ENCODE results near the gene ZNF20.

The ZNF20 gene

DNA sequence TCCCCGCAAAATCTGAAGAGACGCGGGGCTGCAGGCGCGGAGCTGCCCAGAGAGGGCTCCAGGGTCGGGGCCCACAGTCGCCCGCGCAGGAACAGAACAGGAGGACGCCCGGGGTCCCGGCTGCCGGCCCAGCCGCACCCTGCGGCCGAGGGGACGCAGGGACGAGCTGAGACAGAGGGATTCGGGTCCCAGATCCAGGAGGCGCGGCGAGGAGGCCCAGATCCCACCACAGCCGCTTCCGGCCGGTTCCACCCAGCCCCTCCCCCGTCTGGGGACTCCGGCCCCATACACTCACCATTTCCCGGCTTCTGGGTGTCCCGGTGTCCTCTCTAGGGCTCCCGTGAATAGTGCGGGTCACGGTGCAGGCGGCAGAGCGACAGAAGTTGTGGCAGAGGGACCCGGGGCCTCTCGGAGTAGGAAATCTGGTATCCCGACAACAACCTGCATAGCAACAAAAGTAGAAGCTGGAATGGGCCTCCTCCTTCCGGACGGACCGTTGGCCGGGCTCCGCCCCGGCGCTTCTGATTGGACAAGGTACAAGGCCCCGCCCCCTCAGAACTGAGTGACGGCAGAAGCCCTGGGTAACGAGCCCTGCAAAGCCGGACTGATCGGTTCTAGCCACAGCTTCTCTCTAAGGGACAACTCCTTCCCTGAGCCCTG is at the start of gene ZNF20:
ZNF20 (minus strand) TSS at position 466 of the 660 bp plus-strand sequence; CDS start at position 298, 168 bp downstream.
- peak within 1 kb of the TSS; percentile 82 for H3K4me3 Mint-ChIP-seq
- peak within 1 kb of the TSS; percentile 72 for H3K27ac Mint-ChIP-seq
- peaks cover 23% of the 10 kb centered on the region for H3K4me1 Mint-ChIP-seq (ENCODE audit: low read depth)
- H3K9me3 Mint-ChIP-seq = peaks cover 18% of the 10 kb centered on the region
- peaks cover 31% of the 10 kb centered on the region for H3K36me3 Mint-ChIP-seq (ENCODE audit: low read depth)
- H3K27me3 Mint-ChIP-seq (ENCODE audit: low read depth) = no peaks in the 10 kb centered on the region

DNA sequence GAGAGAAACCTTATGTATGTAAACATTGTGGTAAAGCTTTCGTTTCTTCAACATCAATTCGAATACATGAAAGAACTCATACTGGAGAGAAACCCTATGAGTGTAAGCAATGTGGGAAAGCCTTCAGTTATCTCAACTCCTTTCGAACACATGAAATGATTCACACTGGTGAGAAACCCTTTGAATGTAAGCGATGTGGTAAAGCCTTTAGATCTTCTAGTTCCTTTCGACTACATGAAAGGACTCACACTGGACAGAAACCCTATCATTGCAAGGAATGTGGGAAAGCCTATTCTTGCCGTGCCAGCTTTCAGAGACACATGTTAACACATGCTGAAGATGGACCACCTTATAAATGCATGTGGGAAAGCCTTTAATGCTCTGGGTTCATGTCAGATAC is 47.5 kb upstream of the ZNF20 start:
- peaks cover 87% of the 10 kb centered on the region for H3K36me3 Mint-ChIP-seq (ENCODE audit: low read depth)
- no peak overlapping the region for H3K27ac Mint-ChIP-seq
- no peaks in the 10 kb centered on the region for H3K4me1 Mint-ChIP-seq (ENCODE audit: low read depth)
- peaks cover 83% of the 10 kb centered on the region for H3K9me3 Mint-ChIP-seq
- H3K4me3 Mint-ChIP-seq = no peak overlapping the region
- no peaks in the 10 kb centered on the region for H3K27me3 Mint-ChIP-seq (ENCODE audit: low read depth)

DNA sequence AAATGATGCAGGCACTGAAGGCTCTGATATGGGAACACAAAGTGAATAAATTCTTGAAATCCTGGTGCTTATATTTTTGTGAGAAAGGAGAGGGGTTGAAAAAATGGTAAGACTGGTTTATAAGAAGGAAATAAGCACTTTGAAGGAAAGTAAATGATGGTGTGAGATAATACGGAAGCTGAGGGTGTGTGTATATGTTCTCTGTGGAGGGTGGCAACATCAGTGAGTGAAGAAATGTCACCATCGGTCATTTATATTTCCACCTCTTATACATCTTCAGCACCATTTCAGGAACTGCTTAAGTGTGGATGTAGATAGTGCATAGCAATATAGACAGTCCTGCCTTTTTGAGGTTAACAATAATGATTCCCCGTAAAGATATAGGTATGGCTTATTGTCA is 40.2 kb upstream of the ZNF20 start:
- Mint-ChIP-seq H3K9me3 (peaks cover 67% of the 10 kb centered on the region), H3K27me3 (ENCODE audit: low read depth) (no peaks in the 10 kb centered on the region), H3K4me1 (ENCODE audit: low read depth) (no peaks in the 10 kb centered on the region), H3K36me3 (ENCODE audit: low read depth) (peaks cover 76% of the 10 kb centered on the region), H3K27ac (no peak overlapping the region), H3K4me3 (no peak overlapping the region)

DNA sequence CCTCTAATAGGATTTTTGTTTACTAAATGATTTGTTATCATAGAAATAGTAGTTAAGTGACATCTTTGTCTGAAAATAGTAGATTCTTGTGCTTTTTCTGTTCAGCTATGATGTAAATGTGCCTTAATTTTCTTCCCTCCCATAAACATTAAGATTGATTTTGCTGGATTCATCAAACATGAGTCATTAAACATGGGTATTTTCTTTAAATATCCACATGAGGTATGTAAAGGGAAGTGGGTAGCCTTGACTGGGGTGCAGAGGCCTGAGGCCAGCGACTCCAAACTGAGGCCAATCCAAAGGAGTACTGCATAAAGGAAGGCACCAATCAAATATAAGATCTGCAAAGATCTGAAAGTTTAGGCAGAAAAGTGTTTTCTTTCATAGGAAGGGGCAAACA is 26.5 kb upstream of the ZNF20 start:
- Mint-ChIP-seq H3K9me3 (peaks cover 10% of the 10 kb centered on the region), H3K27ac (peak overlapping the region; percentile 46), H3K4me1 (ENCODE audit: low read depth) (peaks cover 25% of the 10 kb centered on the region), H3K36me3 (ENCODE audit: low read depth) (peaks cover 50% of the 10 kb centered on the region), H3K4me3 (no peak overlapping the region), H3K27me3 (ENCODE audit: low read depth) (no peaks in the 10 kb centered on the region)

DNA sequence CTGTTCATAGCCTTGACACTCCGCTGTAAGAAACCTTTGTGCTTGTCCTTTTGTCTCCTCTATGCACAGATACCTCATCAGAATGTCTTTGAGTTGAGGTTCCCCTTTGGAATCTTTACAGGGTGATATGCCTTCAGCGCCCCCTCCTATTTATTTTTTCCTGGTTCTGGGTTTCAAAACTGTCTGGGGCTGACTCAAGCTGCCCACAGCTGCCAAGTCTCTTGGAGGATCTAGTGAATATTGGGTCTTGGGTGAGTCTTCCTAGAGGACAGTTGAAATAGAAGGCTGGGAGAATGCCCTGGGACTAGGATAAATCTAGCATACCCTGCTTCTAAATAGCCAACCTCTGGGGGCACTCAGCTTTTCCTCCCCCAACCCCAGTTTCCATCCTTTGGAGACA is 23.7 kb upstream of the ZNF20 start:
- Mint-ChIP-seq H3K4me1 (ENCODE audit: low read depth) (peaks cover 25% of the 10 kb centered on the region), H3K9me3 (peaks cover 2% of the 10 kb centered on the region)

DNA sequence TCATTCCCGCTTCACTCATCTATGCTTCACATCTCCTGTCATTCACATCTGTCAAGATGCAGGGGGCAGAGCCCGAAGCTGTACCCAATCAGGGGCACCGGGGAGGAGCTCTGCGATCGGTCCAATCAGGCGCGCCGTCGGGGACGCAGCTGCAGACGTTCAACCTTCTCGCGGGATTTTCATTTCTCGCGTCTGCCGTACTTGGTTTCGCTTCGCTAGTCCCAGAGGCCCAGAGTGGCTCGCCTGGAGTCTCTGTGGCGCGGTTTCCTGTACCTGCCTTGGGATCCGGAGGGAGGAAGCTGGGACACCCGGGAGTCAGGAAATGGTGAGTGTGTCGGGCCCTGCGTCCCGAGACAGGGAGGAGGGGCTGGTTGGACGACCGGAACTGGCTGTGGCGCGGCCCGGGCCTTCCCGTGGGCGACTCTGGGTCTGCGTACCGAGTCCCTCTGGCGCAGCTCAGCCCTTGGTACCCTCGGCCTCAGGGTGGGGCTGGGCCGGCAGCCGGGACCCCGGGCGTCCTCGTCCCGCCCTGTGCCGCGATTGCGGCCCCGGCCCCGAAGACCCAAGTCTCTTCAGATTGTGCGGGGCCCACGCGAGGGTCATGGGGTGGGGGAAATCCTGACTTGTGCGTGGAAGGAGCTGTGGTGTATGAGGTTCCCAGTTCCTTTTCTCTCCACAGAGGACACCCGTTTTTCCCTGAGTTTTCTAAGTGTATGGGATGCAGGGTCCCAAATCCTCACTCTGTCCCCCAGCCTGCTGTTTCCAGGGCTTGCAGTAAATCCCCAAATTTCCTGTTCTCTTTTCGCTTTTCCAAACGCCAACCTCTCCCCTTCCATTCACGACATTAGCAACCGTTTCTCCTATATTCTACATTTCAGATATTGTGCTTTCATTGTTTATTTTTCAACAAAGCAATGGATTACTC is 23.0 kb upstream of the ZNF20 start, which contains the start of gene ZNF136:
ZNF136 (plus strand) TSS at position 215 of the 925 bp plus-strand sequence; CDS start at position 323, 108 bp downstream.
- Mint-ChIP-seq H3K4me3 (peak within 1 kb of the TSS; percentile 97), H3K27me3 (ENCODE audit: low read depth) (no peaks in the 10 kb centered on the region), H3K27ac (peak within 1 kb of the TSS; percentile 94), H3K9me3 (no peaks in the 10 kb centered on the region), H3K36me3 (ENCODE audit: low read depth) (peaks cover 27% of the 10 kb centered on the region), H3K4me1 (ENCODE audit: low read depth) (peaks cover 25% of the 10 kb centered on the region)

More for the DNA sequence above, 23.7 kb upstream of the ZNF20 start:
- peak overlapping the region; percentile 94 for H3K27ac Mint-ChIP-seq
- peaks cover 33% of the 10 kb centered on the region for H3K36me3 Mint-ChIP-seq (ENCODE audit: low read depth)
- no peaks in the 10 kb centered on the region for H3K27me3 Mint-ChIP-seq (ENCODE audit: low read depth)
- H3K4me3 Mint-ChIP-seq = peak overlapping the region; percentile 97

DNA sequence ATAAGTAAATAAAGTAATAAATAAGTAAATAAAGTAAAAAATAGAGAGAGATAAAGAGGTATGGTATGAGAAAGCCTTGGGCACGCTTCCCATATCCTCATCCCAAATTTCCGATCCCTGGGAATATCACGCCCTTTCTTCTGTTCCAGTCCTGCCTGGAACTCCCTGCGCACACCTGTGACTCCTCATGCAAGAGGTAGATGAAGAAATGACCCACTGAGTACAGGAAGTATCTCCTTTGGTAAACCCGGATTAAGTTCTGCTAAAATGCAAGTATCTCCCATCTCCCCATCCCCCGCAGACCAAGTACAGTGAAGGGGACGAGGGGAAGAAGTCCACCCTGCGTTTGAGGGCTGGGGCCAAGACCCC is 22.3 kb upstream of the ZNF20 start:
- Mint-ChIP-seq H3K4me1 (ENCODE audit: low read depth) (peaks cover 25% of the 10 kb centered on the region), H3K36me3 (ENCODE audit: low read depth) (peaks cover 24% of the 10 kb centered on the region), H3K27ac (peak overlapping the region; percentile 93), H3K9me3 (no peaks in the 10 kb centered on the region), H3K27me3 (ENCODE audit: low read depth) (no peaks in the 10 kb centered on the region), H3K4me3 (peak overlapping the region; percentile 87)

DNA sequence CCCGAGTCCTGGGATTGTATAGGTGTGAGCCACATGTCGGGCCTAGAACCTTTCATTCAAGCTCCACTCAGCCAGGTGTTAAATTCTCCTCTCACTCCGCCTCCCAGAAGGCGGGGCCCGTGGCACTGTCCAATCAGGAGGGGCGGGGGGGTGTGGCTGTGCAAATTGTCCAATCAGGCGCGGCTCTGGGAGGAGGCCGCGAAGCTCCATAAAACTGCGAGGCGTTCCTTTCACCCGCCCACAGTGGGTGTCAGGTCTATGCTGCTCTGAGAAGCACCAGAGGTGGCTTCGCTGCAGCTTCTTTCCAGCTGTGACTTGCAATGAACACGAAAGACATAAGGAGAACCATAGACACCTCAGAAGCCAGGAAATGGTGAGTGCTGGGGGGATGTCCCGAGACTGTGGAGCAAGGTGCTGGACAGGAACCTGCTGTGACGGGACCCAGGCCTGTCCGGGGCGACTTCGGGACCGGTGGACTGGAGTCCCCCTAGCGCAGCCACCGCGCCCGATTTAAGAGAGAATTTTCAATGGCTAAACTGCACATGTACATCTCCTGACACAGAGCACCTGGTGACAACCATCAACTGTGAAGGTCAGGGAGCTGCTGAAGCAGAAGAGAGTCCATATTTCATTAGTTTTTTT is 19.7 kb upstream of the ZNF20 start:
- H3K27me3 Mint-ChIP-seq (ENCODE audit: low read depth) = peaks cover 3% of the 10 kb centered on the region
- H3K4me3 Mint-ChIP-seq = no peak overlapping the region
- H3K4me1 Mint-ChIP-seq (ENCODE audit: low read depth) = peaks cover 26% of the 10 kb centered on the region
- H3K36me3 Mint-ChIP-seq (ENCODE audit: low read depth) = peaks cover 10% of the 10 kb centered on the region
- no peaks in the 10 kb centered on the region for H3K9me3 Mint-ChIP-seq
- H3K27ac Mint-ChIP-seq = no peak overlapping the region

DNA sequence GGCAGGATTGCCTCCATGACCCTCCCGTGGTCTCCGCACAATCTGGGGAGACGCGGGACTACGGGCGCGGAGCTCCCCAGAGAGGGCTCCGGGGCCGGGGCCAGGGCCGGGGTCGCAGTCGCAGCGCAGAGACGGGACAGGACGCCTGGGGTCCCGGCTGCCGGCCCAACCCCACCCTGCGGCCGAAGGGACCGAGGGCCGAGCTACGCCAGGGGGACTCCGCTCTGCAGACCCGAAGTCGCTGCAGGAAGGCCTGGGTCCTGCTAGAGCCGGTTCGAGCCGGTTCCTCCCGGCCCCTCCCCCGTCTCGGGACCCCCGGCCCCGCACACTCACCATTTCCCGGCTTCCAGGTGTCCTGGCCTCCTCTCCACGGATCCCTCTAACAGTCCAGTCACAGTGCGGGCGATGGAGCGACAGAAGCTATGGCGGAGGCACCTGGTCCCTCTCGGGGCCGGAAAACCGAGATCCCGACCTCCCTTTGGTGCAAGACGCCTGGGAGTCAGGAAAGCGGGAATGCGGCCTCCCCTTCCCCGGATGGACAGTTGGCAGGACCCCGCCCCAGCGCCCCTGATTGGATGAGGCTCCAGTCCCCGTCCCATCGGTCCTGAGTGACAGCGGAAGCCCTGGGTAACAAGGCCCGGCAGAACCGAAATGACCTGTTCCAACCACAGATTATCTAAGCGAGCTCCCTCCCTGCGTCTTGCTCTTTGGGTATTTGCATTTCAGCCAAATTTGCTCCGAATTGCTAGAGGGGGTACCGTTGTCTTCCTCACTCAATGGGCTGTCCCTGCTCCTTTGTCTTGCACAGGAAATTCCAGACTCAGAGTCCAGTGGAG is 16.3 kb upstream of the ZNF20 start, which contains the start of gene ZNF625:
ZNF625 (minus strand) TSS at position 512 of the 836 bp plus-strand sequence; CDS start at position 336, 176 bp downstream.
- H3K27ac Mint-ChIP-seq = peak within 1 kb of the TSS; percentile 67
- H3K36me3 Mint-ChIP-seq (ENCODE audit: low read depth) = peaks cover 14% of the 10 kb centered on the region
- peaks cover 13% of the 10 kb centered on the region for H3K4me1 Mint-ChIP-seq (ENCODE audit: low read depth)
- peak within 1 kb of the TSS; percentile 84 for H3K4me3 Mint-ChIP-seq
- H3K27me3 Mint-ChIP-seq (ENCODE audit: low read depth) = peaks cover 3% of the 10 kb centered on the region
- H3K9me3 Mint-ChIP-seq = peaks cover 9% of the 10 kb centered on the region

DNA sequence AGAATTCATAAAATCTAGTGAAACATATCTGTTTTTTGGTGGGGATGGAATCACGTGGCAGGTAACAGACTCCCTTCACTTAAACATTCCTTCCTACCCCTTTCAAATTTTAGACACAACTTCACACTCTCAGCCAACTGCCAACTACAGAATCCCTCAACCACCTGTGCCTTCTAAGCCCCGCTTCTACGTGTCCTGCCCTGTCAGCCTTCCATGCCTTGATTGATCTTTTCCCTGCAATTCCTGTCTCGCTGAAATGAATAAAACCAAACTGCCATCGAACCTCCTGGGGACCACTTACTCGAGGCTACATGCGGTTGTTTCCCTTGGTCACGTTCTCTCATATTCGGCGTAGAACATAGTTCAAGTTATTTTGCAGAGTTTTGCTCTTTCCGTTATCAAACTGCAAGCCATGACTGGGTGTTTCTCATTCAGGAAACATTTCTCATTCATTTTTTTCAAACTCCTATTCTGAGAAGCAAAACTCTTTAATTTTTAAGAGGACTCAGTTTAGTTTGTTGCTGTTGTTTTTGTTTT is 15.2 kb upstream of the ZNF20 start:
- peak overlapping the region; percentile 63 for H3K4me3 Mint-ChIP-seq
- no peak overlapping the region for H3K27ac Mint-ChIP-seq
- H3K9me3 Mint-ChIP-seq = peaks cover 12% of the 10 kb centered on the region
- peaks cover 13% of the 10 kb centered on the region for H3K4me1 Mint-ChIP-seq (ENCODE audit: low read depth)
- peaks cover 3% of the 10 kb centered on the region for H3K27me3 Mint-ChIP-seq (ENCODE audit: low read depth)
- H3K36me3 Mint-ChIP-seq (ENCODE audit: low read depth) = peaks cover 21% of the 10 kb centered on the region

DNA sequence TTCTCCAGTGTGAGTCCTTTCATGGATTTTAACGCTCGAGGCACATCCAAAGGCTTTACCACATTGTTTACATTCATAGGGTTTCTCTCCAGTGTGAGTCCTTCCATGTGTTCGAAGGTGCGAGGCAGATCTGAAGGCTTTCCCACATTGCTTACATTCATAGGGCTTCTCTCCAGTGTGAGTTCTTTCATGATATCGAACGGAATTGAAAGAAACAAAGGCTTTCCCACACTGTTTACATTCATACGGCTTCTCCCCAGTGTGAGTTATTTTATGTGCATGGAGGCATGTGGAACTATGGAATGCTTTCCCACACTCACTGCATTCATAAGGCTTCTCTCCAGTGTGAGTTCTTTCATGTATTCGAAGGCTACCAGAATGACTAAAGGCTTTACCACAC is 5.2 kb upstream of the ZNF20 start:
- no peaks in the 10 kb centered on the region for H3K27me3 Mint-ChIP-seq (ENCODE audit: low read depth)
- H3K4me3 Mint-ChIP-seq = no peak overlapping the region
- H3K27ac Mint-ChIP-seq = no peak overlapping the region
- H3K9me3 Mint-ChIP-seq = peaks cover 33% of the 10 kb centered on the region
- H3K4me1 Mint-ChIP-seq (ENCODE audit: low read depth) = peaks cover 11% of the 10 kb centered on the region
- H3K36me3 Mint-ChIP-seq (ENCODE audit: low read depth) = peaks cover 38% of the 10 kb centered on the region

DNA sequence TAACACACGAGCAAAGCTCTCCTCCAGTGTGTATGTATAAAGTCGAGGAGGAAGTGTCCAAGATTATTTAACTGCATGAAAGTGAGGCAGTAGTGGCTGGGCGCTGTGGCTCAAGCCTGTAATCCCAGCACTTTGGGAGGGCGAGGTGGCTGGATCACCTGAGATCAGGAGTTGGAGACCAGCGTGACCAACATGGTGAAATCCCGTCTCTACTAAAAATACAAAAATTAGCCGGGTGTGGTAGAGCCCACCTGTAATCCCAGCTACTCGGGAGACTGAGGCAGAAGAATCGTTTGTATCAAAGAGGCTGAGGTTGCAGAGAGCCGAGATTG is 1.2 kb upstream of the ZNF20 start:
- H3K4me3 Mint-ChIP-seq = peak overlapping the region; percentile 82
- H3K36me3 Mint-ChIP-seq (ENCODE audit: low read depth) = peaks cover 35% of the 10 kb centered on the region
- H3K27ac Mint-ChIP-seq = no peak overlapping the region
- peaks cover 24% of the 10 kb centered on the region for H3K9me3 Mint-ChIP-seq
- H3K4me1 Mint-ChIP-seq (ENCODE audit: low read depth) = peaks cover 23% of the 10 kb centered on the region
- H3K27me3 Mint-ChIP-seq (ENCODE audit: low read depth) = no peaks in the 10 kb centered on the region

DNA sequence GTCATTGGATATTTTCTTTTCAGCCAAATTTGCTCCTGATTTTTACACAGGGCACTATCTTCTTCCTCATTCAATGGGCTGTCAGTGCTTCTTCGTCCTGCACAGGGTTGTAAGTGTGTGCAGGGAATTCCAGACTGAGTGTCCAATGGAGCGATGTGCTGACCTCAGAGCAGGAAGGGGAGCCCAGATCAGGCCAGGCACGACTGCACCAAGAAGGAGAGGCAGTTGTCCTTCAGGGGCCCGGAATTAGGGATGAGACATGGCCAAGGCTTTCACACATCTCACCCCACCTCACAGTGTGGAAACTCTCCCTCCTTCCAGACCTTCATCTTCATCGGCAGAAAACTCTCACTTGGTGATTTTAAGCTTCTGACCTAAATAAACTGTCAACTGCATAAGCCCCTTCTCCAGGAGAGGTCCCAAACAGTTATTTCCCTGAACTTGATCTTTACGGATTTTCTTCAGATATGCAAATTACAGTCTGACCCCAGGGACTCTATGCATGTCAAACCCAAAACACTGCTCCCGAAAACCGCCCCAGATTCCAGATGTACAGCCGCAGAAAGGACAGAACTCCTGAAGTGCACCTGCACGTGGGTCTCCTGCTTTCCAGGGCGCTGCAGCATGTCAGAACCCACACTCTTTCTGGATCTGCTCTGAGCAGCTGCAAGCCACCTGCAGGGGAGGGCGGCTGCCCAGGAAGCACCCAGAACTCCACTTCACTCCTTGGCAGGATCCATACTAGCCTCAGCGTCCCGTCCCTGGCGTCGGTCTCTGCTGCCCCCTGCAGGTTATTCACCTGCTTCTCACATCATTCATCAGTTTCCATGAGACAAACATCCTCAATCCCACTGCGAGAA is 625 bp upstream of the ZNF20 start:
- peak overlapping the region; percentile 72 for H3K27ac Mint-ChIP-seq

More for the DNA sequence above, 625 bp upstream of the ZNF20 start:
- no peaks in the 10 kb centered on the region for H3K27me3 Mint-ChIP-seq (ENCODE audit: low read depth)
- H3K9me3 Mint-ChIP-seq = peaks cover 20% of the 10 kb centered on the region
- peaks cover 31% of the 10 kb centered on the region for H3K36me3 Mint-ChIP-seq (ENCODE audit: low read depth)
- H3K4me1 Mint-ChIP-seq (ENCODE audit: low read depth) = peaks cover 23% of the 10 kb centered on the region
- peak overlapping the region; percentile 82 for H3K4me3 Mint-ChIP-seq
